Measurements from ENCODE around the gene MFAP1.
A peak's percentile ranks its signal among the peaks of the same experiment; 100 is the strongest.
"Not testable (repeated sequence)": the region's sequence is repeated elsewhere in the genome, so short reads cannot be mapped to it uniquely, and the experiment has no call there.

Gene MFAP1

GRCh38 chr15:43824302-43825246 lies at the start of gene MFAP1:
MFAP1 (minus strand) TSS chr15:43824690; CDS start chr15:43824569, 121 bp downstream.
- peak; percentile 95 for DNase-seq

GRCh38 chr15:43873651-43874050 lies 49.2 kb upstream of the MFAP1 start:
- no peak for DNase-seq

GRCh38 chr15:43872416-43873020 lies 48.0 kb upstream of the MFAP1 start:
- no peak for DNase-seq

GRCh38 chr15:43871835-43872234 lies 47.3 kb upstream of the MFAP1 start:
- no peak for DNase-seq

- no peak for DNase-seq
These were observed 43.9 kb upstream of the MFAP1 start for GRCh38 chr15:43868406-43868805.

GRCh38 chr15:43867096-43867495 lies 42.6 kb upstream of the MFAP1 start:
- DNase-seq = no peak

GRCh38 chr15:43866636-43867035 lies 42.1 kb upstream of the MFAP1 start:
- DNase-seq = not testable (repeated sequence)

GRCh38 chr15:43859546-43859945 lies 35.1 kb upstream of the MFAP1 start:
- DNase-seq = no peak

GRCh38 chr15:43854801-43855200 lies 30.3 kb upstream of the MFAP1 start:
- DNase-seq = no peak

GRCh38 chr15:43852607-43853006 lies 28.1 kb upstream of the MFAP1 start:
- no peak for DNase-seq

GRCh38 chr15:43851251-43851650 lies 26.8 kb upstream of the MFAP1 start:
- DNase-seq = no peak

- no peak for DNase-seq
These were observed 20.9 kb upstream of the MFAP1 start for GRCh38 chr15:43845421-43845820.

GRCh38 chr15:43832485-43832884 lies 8.0 kb upstream of the MFAP1 start:
- not testable (repeated sequence) for DNase-seq

- DNase-seq = not testable (repeated sequence)
These were observed 7.1 kb upstream of the MFAP1 start for GRCh38 chr15:43831519-43832052.

- DNase-seq = not testable (repeated sequence)
These were observed 6.3 kb upstream of the MFAP1 start for GRCh38 chr15:43830691-43831275.

GRCh38 chr15:43829951-43830540 lies 5.6 kb upstream of the MFAP1 start:
- not testable (repeated sequence) for DNase-seq

- DNase-seq = no peak
These were observed 3.7 kb upstream of the MFAP1 start for GRCh38 chr15:43828061-43828657.

- peak; percentile 69 for DNase-seq
These were observed 2.2 kb upstream of the MFAP1 start, which contains the start of gene WDR76 for GRCh38 chr15:43826508-43827341. WDR76 (plus strand) TSS chr15:43827002; CDS start chr15:43827033, 31 bp downstream.

- no peak for DNase-seq
These were observed 1.6 kb upstream of the MFAP1 start for GRCh38 chr15:43826029-43826507.

- not testable (repeated sequence) for DNase-seq
These were observed 815 bp upstream of the MFAP1 start for GRCh38 chr15:43825305-43825704.

- no peak for DNase-seq
These were observed 3.0 kb downstream of the MFAP1 start for GRCh38 chr15:43821505-43821904.

Measured in CD4-positive, alpha-beta T cell treated with Interferon gamma for 1 hour (primary cell).